ENCODE data around the gene MORF4L1.
"Not testable (repeated sequence)": the region's sequence is repeated elsewhere in the genome, so short reads cannot be mapped to it uniquely, and the experiment has no call there.

Gene MORF4L1, protein sequence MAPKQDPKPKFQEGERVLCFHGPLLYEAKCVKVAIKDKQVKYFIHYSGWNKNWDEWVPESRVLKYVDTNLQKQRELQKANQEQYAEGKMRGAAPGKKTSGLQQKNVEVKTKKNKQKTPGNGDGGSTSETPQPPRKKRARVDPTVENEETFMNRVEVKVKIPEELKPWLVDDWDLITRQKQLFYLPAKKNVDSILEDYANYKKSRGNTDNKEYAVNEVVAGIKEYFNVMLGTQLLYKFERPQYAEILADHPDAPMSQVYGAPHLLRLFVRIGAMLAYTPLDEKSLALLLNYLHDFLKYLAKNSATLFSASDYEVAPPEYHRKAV

DNA sequence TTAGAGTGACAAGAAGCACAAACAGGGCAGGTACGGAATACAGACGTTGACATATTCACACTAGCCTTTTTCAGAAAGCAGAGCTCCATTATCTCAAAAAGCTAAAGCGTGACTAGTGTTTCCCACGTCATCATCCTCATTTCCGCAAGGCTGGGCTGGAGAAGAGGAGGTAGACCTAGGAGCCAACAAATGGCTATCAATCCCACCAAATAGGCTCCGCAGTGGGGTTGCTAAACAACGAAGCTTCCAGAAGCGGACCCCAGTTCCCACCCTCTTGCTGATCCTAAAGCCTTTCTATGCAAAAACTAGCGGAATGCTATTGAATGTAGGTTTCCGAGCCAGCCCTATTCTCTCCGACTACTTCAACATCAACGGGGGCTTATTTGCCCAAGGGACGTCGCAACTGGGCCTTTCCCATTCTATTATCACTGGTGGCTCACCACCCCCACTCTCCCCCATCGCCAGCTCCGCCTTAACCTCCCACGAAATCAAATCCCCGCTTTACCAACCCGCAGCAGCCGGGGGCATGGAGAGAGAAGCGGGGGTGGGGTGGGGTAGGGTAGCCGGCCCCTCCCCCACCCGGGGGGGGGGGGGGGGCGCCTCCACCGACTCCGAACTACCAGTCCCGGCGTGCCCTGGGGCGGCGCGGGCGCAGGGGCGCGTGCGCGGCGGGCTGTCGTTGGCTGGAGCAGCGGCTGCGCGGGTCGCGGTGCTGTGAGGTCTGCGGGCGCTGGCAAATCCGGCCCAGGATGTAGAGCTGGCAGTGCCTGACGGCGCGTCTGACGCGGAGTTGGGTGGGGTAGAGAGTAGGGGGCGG lies at the start of gene MORF4L1:
Gene MORF4L1 (plus strand): TSS at position 736 of the 817 bp plus-strand sequence. CDS start 128 bp downstream, outside the sequence.
- peak; percentile 95 for DNase-seq

GRCh38 chr15:78828920-78829319 lies 43.8 kb upstream of the MORF4L1 start:
- DNase-seq: no peak

GRCh38 chr15:78830514-78831228 lies 42.0 kb upstream of the MORF4L1 start:
- no peak for DNase-seq

DNA sequence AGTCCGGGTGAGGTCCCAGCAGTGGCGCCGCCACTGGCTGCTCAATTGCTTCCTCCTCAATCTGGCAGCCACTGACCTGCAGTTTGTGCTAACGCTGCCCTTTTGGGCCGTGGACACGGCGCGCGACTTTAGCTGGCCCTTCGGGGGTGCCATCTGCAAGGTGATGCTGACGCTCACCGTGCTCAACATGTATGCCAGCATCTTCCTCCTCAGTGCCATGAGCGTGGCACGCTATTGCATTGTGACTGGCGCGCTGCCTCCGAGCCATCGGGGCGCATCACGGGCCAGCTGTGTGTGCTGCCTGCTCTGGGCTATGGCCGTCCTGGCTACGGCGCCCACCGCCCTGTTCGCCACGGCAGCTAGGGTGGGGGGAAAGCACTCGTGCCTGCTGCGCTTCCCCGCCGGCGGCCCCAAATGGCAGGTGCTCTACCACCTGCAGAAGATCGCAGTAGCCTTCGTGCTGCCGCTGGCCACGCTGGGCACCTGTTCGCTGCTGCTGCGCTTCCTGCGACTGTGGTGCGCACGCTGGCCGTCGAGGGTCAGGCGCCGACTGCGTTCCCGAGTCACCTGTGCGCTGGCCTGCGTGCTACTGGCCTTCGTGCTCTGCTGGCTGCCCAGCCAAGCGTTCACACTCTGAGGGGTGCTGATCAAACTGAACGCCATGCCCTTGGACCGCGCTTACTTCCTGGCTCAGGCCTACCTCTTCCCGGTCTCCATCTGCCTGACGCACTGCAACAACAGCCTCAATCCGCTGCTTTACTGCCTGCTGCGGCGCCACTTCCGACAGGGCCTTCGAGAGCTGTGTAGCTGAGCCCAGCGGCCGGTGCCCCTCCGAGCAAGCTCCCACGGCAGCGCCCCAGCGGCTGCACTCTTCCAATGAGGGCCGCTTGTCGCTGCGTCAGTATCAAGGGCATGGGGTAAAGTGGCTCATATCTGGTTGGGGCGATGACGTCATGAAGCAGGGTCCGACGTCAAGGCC lies 41.2 kb upstream of the MORF4L1 start:
- DNase-seq: no peak

GRCh38 chr15:78836333-78836732 lies 36.4 kb upstream of the MORF4L1 start:
- no peak for DNase-seq

- no peak for DNase-seq
Observed at GRCh38 chr15:78837131-78837530, 35.6 kb upstream of the MORF4L1 start.

- DNase-seq: no peak
Observed at GRCh38 chr15:78837543-78837942, 35.1 kb upstream of the MORF4L1 start.

DNA sequence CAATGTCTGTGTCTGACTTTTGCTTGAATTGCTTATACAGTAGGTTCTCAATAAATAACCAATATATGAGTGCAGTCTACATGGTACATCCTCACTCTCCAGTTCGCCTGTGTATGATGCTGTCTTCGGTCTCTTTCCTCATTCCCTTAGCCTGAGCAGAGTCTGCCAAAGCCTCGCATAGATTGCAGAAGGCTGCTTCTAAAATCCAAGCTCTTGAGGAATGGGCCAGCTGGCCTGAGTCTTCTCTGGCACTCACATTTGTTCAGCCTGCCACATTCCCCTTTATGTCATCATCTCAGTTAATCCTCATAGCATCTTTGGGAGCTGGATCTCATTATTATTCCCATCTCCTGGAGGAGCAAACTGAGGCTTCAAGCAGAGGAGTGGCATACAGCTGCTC lies 34.2 kb upstream of the MORF4L1 start:
- no peak for DNase-seq

DNA sequence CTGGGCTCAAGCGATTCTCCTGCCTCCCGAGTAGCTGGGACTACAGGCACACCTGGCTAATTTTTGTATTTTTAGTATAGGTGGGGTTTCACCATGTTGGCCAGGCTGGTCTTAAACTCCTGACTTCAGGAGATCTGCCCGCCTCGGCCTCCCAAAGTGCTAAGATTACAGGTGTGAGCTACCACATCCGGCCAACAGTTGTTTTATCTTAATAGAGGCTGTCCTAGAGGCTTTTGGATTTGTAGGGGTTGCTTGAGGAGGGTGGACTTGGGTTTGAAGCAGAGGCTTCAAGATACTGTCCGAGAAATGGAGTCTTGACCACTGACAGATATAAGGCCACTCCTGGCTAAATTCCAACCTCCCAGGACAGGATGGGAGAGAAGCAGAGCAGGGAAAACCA lies 33.5 kb upstream of the MORF4L1 start:
- not testable (repeated sequence) for DNase-seq

- DNase-seq: no peak
Observed at GRCh38 chr15:78840661-78841375, 31.9 kb upstream of the MORF4L1 start.

DNA sequence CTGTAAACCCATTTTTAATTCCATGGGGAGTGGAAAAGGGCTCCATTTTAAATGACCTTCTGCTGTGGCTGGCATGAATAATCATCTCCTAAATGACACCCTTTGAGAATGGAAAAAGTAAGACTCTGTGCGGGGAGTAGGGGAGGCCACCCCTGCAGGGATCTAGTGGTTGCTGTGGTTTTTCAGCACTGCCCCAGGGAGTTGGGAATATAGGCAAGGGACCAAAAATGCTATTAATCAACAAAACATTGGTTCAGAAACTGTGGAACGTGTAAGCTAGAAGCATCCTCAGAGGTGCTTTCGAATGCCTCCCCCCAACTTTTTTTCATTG lies 31.3 kb upstream of the MORF4L1 start:
- DNase-seq: no peak

DNA sequence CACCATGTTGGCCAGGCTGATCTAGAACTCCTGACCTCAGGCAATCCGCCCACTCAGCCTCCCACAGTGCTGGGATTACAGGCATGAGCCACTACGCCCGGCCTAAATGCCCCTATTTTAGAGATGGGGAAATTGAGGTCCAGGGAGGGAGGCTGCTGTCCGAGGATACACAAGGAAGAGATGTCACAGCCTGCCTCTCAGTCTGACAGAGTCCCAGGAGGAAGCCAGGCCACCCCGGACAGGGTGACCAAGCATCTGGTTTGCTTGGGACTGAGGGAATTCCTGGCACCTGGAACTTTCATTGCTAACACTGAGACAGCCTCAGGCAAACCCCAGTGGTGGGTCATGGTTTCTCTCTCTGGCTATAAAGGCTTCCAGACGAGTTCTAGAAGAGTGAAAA lies 30.8 kb upstream of the MORF4L1 start:
- DNase-seq: no peak

- no peak for DNase-seq
Observed at GRCh38 chr15:78842519-78842918, 30.2 kb upstream of the MORF4L1 start.

DNA sequence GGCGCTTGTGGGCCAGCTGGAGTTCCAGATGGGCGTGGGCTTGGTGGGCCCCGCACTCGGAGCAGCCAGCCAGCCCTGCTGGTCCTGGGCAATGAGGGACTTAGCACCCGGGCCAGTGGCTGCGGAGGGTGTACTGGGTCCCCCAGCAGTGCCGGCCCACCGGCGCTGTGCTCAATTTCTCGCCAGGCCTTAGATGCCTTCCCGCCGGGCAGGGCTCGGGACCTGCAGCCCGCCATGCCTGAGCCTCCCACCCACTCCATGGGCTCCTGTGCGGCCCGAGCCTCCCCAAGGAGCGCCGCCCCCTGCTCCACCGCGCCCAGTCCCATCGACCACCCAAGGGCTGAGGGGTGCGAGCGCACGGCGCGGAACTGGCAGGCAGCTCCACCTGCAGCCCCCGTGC lies 25.8 kb upstream of the MORF4L1 start:
- not testable (repeated sequence) for DNase-seq

DNA sequence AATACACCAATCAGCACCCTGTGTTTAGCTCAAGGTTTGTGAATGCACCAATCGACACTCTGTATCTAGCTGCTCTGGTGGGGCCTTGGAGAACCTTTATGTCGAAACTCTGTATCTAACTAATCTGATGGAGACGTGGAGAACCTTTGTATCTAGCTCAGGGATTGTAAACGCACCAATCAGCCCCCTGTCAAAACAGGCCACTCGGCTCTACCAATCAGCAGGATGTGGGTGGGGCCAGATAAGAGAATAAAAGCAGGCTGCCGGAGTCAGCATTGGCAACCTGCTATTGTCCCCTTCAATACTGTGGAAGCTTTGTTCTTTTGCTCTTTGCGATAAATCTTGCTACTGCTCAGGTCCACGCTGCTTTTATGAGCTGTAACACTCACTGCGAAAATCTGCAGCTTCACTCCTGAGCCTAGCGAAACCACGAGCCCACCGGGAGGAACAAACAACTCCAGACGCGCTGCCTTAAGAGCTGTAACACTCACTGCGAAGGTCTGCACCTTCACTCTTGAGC lies 25.2 kb upstream of the MORF4L1 start:
- not testable (repeated sequence) for DNase-seq

DNA sequence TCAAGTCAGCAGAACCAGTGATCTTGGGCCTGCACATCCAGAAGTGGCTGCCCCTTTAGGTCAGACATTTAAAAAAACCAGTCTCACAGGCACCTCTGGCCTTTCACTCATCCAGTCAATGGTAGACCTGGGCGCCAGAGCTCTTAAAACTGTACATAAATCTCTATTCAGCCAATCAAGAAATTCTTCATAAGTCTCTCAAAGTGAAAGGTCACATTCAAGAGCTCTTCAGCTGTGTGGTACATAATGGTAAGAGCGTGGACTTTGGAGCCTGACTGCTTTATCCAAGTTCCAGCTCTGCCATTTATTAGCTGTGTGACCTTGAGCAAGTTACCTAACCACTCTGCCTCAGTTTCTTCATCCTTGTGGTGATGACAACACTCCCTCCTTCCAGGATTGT lies 22.3 kb upstream of the MORF4L1 start:
- no peak for DNase-seq

DNA sequence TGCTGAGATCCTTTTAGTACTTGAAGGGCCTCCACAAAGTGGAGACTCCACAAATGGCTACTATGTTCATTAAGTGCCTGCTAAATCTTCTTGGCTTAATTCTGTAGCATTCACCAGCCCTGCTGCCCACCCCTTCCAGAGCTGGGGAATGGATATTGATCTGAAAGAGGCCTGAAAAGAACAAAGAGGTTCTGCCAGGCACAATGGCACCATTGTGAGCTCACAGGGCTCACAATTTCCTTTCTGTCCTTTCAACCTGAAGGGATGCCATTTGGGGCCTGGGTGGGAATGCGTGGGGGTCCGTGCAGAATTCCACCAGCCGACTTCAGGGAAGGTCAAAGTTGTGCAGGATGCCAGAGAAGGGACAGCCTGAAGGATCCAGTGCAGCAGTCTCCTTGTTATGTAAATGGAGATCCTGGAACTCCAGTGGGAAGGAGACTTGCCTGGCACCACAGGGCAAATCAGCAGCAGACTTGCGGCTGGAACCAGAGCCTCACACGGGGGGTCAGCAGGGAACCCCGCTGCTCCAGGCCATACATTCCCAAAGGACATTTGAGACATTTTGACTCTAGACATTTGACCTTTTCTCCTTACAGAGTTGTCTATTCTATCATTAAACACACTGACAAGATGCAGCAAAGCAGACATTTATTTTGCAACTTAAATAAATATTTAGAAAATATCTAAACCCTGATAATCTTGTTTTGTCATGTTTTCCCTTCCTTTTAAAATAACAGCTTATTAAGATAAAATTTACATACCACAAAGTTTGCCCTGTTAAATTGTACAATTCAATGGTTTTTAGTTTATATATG lies 21.5 kb upstream of the MORF4L1 start:
- DNase-seq: no peak

DNA sequence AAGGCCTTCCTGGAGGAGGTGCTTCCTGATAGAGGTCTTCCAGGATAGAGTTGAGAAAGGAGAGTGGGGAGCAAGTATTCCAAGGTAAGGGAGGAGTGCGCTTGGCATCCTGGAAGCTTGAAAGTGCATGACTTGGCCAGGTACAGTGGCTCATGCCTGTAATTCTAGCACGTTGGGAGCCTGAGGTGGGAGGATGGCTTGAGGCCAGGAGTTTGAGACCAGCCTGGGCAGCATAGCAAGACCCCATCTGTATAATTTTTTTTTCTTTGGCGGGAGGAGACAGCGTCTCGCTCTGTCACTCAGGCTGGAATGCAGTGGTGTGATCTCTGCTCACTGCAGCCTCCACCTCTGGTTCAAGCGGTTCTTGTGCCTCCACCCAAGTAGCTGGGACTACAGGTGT lies 19.2 kb upstream of the MORF4L1 start:
- DNase-seq: no peak

DNA sequence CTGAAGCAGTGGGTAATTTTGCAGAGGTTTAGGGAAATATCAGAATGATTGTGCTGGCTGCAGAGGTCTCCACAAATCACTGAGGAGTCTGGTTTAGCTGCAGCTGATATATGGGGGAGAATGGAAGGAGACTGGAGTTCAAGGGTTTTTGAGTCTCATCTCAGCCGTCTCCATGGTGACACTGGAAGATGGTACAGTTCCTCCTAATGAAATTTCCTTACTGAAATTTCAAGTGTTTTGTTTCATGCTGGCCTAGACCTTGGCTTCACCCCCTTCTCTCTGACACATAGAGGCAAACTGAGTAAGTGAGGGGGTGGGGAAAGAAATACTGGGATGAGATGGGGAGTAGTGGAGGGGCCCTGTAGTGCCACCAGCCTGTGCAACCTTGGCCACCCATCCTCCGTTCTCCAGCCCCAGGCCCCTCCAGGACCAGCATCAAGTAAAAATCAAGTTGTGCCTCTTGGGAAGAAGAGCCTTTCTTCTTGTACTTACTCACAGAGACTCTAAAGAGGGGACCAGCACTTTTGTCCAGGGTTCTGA lies 17.8 kb upstream of the MORF4L1 start:
- DNase-seq: no peak

GRCh38 chr15:78855746-78856145 lies 16.9 kb upstream of the MORF4L1 start:
- no peak for DNase-seq
